ENCODE measurements around the gene FLYWCH1. TPM values are rescaled to one million over a fixed set of nuclear protein-coding genes. Genes with fewer than 3 reads are reported as not detected.

FLYWCH1 gene
- total and polyA plus RNA-seq, 9 of the 15 experiments (the other 6 are each of a cell fraction or from before 2014, with no cell fraction given) = 0.18 to 33.6 (median 11.3) TPM

- TF ChIP-seq HMBOX1 (IDR thresholded peaks at IDR 0.05) = no peak
- no peak for TF ChIP-seq CBFA2T3 (IDR thresholded peaks at IDR 0.05)
- no peak for TF ChIP-seq ASH1L (IDR thresholded peaks at IDR 0.05; ENCODE audit: borderline replicate concordance, low read depth, partially characterized antibody)
- TF ChIP-seq PREB (CRISPR knock-in tag; IDR thresholded peaks at IDR 0.05) = no peak
- TF ChIP-seq EZH2 (IDR thresholded peaks at IDR 0.05; ENCODE audit: borderline replicate concordance, low read depth, low read length) = no peak
- no peak for TF ChIP-seq ZNF778 (CRISPR knock-in tag; IDR thresholded peaks at IDR 0.05)
- TF ChIP-seq PHTF2 (CRISPR knock-in tag; IDR thresholded peaks at IDR 0.05) = no peak
- TF ChIP-seq MTA2 (IDR thresholded peaks at IDR 0.05; ENCODE audit: low read depth) = no peak
- peak; percentile 74 for TF ChIP-seq POLR2AphosphoS5 (IDR thresholded peaks at IDR 0.05; ENCODE audit: control insufficient read depth, insufficient read depth, low read depth, low read length)
- no peak for TF ChIP-seq DNMT1 (IDR thresholded peaks at IDR 0.05)
- TF ChIP-seq ZNF586 (CRISPR knock-in tag; conservative IDR thresholded peaks at IDR 0.05) = no peak
- no peak for TF ChIP-seq HNRNPLL (IDR thresholded peaks at IDR 0.05; ENCODE audit: low read depth, low read length, poor library complexity, severe bottlenecking)
- TF ChIP-seq RBBP5 (IDR thresholded peaks at IDR 0.05; ENCODE audit: borderline replicate concordance, insufficient read depth, low read length, poor library complexity, severe bottlenecking) = peak; percentile 10
- no peak; the same call in 1 of the 2 replicates for TF ChIP-seq KAT7 (CRISPR knock-in tag; IDR thresholded peaks at IDR 0.05; ENCODE audit: borderline replicate concordance)
- peak; percentile 12; the same call in 1 of the 2 replicates for TF ChIP-seq ZBTB33 (CRISPR knock-in tag; IDR thresholded peaks at IDR 0.05)
- TF ChIP-seq LCOR (CRISPR knock-in tag; IDR thresholded peaks at IDR 0.05) = 0 out of 2 replicates have a peak, but pooled peaks have one; percentile 7
- TF ChIP-seq SFPQ (IDR thresholded peaks at IDR 0.05; ENCODE audit: low read depth, low read length) = no peak
- TF ChIP-seq ARHGAP35 (IDR thresholded peaks at IDR 0.05; ENCODE audit: partially characterized antibody) = no peak
- no peak for TF ChIP-seq TCF7 (IDR thresholded peaks at IDR 0.05; ENCODE audit: borderline replicate concordance)
- 0 out of 2 replicates have a peak, but pooled peaks have one; percentile 5 for TF ChIP-seq KDM2B (CRISPR knock-in tag; IDR thresholded peaks at IDR 0.05)
- no peak for TF ChIP-seq FOXJ2 (tag; IDR thresholded peaks at IDR 0.05)
Observed at GRCh38 chr16:2980227-2981176, 68.8 kb downstream of the FLYWCH1 start, which contains the start of gene PKMYT1 (continued).

Data from K562 (cell line).